Measurements from ENCODE around the gene PTGDS. TPM values are rescaled to one million over a fixed set of nuclear protein-coding genes. Genes with fewer than 3 reads are reported as not detected.

Gene PTGDS
- total RNA-seq, 1 donor from 2014 or later = not detected

DNA sequence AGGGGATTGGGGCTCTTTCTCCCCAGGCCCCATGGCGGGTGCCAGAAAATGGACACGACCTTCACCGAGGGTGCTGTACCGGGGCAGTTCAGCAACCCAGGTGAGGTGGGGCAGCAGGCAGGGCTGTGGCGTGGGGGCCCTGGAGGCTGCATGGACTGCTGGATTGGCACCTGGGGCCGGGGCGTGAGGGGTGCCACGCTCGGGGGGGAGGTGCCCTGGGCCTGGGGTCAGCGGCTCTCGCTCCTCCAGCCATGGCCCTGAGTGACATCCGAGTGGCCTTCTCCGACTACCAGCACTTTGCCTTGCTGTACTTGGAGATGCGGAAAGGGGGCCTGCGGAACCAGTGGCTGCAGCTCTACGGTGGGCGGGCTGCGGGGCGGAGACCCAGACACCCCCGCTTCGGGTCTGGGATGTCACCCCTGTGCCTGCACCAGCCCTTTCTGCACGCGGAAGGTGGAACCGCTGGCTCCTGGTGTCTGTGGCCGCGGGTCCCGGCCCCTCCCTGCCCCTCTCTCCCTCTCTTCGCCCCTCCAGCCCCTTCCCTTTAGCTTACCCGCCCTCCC is 7.2 kb downstream of the PTGDS start:
- DNase-seq (ENCODE audit: low read depth) = no peak

DNA sequence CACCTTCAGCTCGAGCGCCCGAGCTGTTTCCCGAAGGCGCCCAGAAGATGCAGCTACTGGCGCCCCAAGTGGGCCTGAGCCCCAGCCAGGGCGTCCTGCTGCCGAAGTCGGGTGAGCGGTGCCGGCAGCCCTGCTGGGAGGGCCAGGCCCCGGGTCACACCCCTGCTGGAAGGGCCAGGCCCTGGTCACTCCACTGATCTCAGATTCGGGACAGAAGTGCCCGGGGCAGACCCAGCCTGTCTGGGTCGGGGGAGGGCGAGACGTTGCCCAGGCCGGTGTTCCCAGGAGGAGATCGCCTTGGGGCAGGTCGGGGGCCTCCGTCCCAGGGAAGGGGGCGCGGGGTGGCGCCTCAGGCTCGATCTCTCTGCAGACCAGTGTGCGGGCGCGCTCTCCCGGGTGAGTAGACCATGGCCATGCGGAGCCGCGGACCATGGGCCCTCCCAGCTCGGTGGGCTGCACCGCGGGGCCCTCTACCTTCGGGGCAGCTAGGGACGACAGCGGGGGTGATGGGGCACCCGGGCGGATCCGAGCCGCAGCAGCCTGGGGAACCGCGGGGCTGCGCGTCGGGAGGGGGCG is 7.8 kb downstream of the PTGDS start:
- TF ChIP-seq, protein P1, sequence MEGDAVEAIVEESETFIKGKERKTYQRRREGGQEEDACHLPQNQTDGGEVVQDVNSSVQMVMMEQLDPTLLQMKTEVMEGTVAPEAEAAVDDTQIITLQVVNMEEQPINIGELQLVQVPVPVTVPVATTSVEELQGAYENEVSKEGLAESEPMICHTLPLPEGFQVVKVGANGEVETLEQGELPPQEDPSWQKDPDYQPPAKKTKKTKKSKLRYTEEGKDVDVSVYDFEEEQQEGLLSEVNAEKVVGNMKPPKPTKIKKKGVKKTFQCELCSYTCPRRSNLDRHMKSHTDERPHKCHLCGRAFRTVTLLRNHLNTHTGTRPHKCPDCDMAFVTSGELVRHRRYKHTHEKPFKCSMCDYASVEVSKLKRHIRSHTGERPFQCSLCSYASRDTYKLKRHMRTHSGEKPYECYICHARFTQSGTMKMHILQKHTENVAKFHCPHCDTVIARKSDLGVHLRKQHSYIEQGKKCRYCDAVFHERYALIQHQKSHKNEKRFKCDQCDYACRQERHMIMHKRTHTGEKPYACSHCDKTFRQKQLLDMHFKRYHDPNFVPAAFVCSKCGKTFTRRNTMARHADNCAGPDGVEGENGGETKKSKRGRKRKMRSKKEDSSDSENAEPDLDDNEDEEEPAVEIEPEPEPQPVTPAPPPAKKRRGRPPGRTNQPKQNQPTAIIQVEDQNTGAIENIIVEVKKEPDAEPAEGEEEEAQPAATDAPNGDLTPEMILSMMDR (conservative IDR thresholded peaks at IDR 0.05; ENCODE audit: low read depth, low read length) = no peak
- no peak for DNase-seq (ENCODE audit: low read depth)
- H3K4me3 ChIP-seq (ENCODE audit: low read depth, low read length) = no peak overlapping the region

More for the DNA sequence above, 7.2 kb downstream of the PTGDS start:
- no peak overlapping the region for H3K4me3 ChIP-seq (ENCODE audit: low read depth, low read length)
- TF ChIP-seq, protein P1 (conservative IDR thresholded peaks at IDR 0.05; ENCODE audit: low read depth, low read length) = no peak

DNA sequence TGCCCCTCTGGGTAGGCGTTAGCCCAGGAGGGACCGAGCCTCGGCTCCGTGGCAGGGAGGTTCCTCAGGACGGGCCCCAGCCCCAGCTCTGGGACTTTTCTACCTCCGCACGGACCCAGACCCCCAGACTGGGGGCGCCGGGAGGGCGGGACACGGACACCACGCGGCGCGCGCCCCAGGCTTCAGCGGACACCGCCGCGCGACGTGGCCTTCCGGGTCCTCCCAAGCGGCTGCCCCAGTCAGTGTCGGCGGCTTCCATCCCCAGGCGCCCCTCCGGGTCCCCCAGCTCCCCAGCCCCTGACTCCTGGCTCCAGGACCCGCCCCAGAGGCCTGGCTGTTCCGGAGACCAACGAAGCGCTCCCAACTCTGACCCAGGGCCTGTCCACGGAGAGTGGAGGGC is 8.5 kb downstream of the PTGDS start:
- no peak for DNase-seq (ENCODE audit: low read depth)
- TF ChIP-seq, protein P1 (conservative IDR thresholded peaks at IDR 0.05; ENCODE audit: low read depth, low read length) = no peak
- no peak overlapping the region for H3K4me3 ChIP-seq (ENCODE audit: low read depth, low read length)

DNA sequence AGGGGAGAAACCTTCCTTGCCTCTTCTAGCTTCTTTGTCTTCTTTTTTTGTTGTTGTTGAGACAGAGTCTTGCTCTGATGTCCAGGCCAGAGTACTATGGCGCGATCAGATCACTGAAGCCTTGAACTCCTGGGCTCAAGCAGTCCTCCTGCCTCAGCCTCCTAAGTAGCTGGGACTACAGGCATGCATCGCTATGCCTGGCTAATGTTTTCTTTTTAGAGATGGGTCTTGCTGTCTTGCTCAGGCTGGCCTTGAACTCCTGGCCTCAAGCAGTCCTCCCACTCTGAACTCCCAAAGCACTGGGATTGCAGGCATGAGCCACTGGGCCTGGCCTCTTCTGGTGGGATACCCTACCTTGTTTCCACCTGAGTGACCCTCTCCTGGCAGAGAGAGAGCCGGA is 11.6 kb downstream of the PTGDS start:
- TF ChIP-seq, protein P1 (conservative IDR thresholded peaks at IDR 0.05; ENCODE audit: low read depth, low read length) = no peak
- no peak for DNase-seq (ENCODE audit: low read depth)
- no peak overlapping the region for H3K4me3 ChIP-seq (ENCODE audit: low read depth, low read length)

DNA sequence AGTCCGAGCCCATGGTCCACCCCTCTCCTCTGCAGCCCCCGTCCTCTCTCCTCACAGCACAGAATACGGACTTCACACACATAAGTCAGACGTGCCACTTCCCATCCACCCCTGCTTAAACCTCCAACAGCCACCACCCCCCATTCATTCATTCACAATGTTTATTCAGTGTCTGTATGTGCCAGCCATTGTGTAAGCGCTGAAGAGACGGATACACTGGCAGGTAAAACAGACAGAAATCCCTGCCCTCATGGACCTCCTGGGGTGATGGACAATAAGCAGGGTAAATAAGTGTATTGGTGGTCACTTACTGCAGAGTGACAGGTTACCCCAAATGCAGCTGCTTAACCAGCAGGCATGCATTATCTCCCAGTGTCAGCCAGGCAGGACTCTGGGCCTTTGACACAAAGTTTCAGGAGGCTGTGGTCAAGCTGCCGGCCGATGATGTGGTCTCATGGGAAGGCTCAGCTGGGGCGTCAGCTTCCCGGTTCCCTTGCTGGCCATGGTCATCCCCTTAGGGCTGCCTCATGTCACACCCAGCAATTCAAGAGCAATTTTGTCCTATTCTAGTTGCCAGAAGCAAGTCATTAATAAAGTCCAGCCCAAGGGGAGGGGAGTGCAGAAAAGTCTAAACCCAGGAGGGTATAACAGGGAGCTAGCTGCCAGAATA is 13.1 kb downstream of the PTGDS start:
- no peak for DNase-seq (ENCODE audit: low read depth)
- TF ChIP-seq, protein P1 (conservative IDR thresholded peaks at IDR 0.05; ENCODE audit: low read depth, low read length) = no peak

DNA sequence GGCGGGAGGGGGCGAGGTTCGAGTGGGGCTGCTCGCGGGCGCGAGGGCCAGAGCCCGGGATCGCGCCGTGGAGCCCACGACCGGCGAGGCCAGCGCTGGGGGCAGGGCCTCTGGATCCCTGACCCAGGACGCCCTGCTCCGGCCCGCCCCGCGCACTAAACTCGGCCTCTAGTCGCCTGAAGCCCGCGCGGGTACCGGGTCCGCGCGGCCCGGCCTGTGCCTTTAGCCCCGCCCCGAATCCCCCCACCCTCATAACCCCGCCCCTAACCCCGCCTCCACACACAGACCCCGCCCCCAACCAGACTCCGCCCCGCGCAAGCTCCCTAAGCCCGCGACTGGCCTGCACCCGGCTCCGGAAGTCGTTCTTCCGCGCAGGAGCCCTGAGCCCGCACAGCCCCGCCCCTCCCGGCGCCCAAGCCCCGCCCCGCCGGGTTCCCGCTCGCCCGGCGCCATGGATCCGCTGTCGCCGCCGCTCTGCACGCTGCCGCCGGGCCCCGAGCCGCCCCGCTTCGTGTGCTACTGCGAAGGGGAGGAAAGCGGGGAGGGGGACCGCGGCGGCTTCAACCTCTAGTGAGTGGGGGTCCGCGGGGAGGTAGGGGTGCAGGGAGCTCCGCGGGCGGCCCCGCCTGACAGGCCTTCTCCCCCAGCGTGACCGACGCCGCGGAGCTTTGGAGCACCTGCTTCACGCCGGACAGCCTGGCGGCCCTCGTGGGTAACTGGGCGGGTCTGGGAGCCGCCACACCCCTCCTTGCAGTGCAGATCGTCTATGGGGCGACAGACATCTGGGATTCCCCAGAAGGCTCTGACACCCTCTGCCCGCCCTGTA is 14.9 kb downstream of the PTGDS start, which contains the start of gene PAXX:
PAXX (plus strand) TSS at position 430 of the 826 bp plus-strand sequence; CDS start at position 452, 22 bp downstream.
- peak; percentile 23 for DNase-seq (ENCODE audit: low read depth)
- peak within 1 kb of the TSS; percentile 84 for H3K4me3 ChIP-seq (ENCODE audit: low read depth, low read length)
- TF ChIP-seq, protein P1 (conservative IDR thresholded peaks at IDR 0.05; ENCODE audit: low read depth, low read length) = no peak

More for the DNA sequence above, 13.1 kb downstream of the PTGDS start:
- H3K4me3 ChIP-seq (ENCODE audit: low read depth, low read length) = no peak overlapping the region
